Gastroesophageal sphincter (tissue), 4 donors: ENCODE data around the gene LRRC53. TPM values are rescaled to one million over a fixed set of nuclear protein-coding genes. Genes with fewer than 3 reads are reported as not detected.

ENCODE experiments used
- ATAC-seq: fragments of 150-250 bp; one replicate; pipeline ENCODE4 v1.9.1; 2016; ENCODE audit warnings: mild to moderate bottlenecking, moderate library complexity
- H3K27ac ChIP-seq, 4 donors: fragments of 200-600 bp; sonication (generic) in 3 of 4; 1 replicate in 3 of 4; 2 replicates in 1 of 4; pipeline ENCODE4 v1.5.1; 2016 to 2019
- H3K27me3 ChIP-seq: fragments of 200-600 bp; sonication (generic); one replicate; pipeline ENCODE4 v1.5.1; 2019
- H3K36me3 ChIP-seq, 2 donors: fragments of 200-600 bp; sonication (generic); one replicate each; pipeline ENCODE4 v1.5.1; 2019; ENCODE audit warnings: control low read depth in 1 of 2
- H3K4me1 ChIP-seq, 3 donors: fragments of 200-600 bp; sonication (generic); 1 replicate in 2 of 3; 2 replicates in 1 of 3; pipeline ENCODE4 v1.5.1; 2016 to 2019; ENCODE audit warnings: control low read depth in 2 of 3
- H3K4me3 ChIP-seq, 2 donors: fragments of 200-600 bp; sonication (generic); one replicate each; pipeline ENCODE4 v1.5.1; 2019; ENCODE audit warnings: mild to moderate bottlenecking in 1 of 2, moderate library complexity in 1 of 2
- H3K9me3 ChIP-seq, 3 donors: fragments of 200-600 bp; sonication (generic); one replicate each; pipeline ENCODE4 v1.5.1; 2017 to 2019; ENCODE audit warnings: control low read depth in 2 of 3
- EP300 ChIP-seq: sonication (generic); formaldehyde crosslinking; IDR thresholded peaks from one replicate; pipeline ENCODE4 v1.6.1; 2017; ENCODE audit warnings: antibody characterized with exemption, mild to moderate bottlenecking
- POLR2A ChIP-seq, 2 donors: fragments of 450-650 bp; IDR thresholded peaks; one replicate each; pipeline ENCODE4 v1.6.1; 2017; ENCODE audit warnings: antibody characterized with exemption in 2 of 2, mild to moderate bottlenecking in 2 of 2, moderate library complexity in 1 of 2
- POLR2AphosphoS5 ChIP-seq: sonication (generic); formaldehyde crosslinking; IDR thresholded peaks from one replicate; pipeline ENCODE4 v1.6.1; 2017; ENCODE audit warnings: antibody characterized with exemption
- WGBS, 2 donors: methylation state at CpG; one replicate each; pipeline ENCODE4 v1.1.5; 2018; ENCODE audit warnings: low coverage in 1 of 2; 5-methylcytosine and 5-hydroxymethylcytosine counted together
- total RNA-seq, 4 donors: library from RNA; depleted of rRNA; stranded (reverse); fragments of >200 nt; gene quantifications; one replicate each; pipeline ENCODE4 v1.1.0, GENCODE V29; 2016
- TF ChIP-seq, protein P1 (sequence below), 4 experiments: fragments of 200-600 bp in 2 of 4; fragments of 450-650 bp in 2 of 4; sonication (generic) in 1 of 4; IDR thresholded peaks; one replicate each; pipeline ENCODE4 v1.5.1; 2017 to 2019; ENCODE audit warnings: antibody characterized with exemption in 4 of 4, mild to moderate bottlenecking in 2 of 4, moderate library complexity in 2 of 4

LRRC53 gene
- total RNA-seq, 4 donors from 2014 or later: not detected

DNA sequence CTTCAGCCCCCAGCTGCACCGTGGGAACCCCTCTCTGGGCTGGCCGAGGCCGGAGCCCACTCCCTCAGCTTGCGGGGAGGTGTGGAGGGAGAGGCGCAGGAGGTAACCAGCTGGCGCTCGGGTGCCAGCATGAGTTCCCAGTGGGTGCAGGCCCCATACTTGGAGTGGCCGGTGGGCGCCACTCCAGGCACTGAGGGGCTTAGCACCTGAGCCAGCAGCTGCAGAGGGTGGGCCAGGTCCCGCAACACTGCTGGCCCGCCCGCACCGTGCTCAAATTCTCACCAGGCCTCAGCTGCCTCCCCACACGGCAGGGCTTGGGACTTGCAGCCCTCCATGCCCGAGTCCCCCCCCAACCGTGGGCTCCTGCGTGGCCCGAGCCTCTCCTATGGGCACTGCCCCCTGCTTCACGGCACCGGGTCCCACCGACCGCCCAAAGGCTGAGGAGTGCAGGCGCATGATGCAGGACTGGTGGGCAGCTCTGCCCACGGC is 47.2 kb downstream of the LRRC53 start:
- 96% methylated on average over 4 of the region's 24 CpGs; no CpG with 5 or more reads in 1 of the 2 donors for WGBS, 2 donors
- no peaks in the 10 kb centered on the region for H3K9me3 ChIP-seq
- peaks cover 0 to 4% (median 0%) of the 10 kb centered on the region in 3 donors for H3K4me1 ChIP-seq
- no peaks in the 10 kb centered on the region for H3K36me3 ChIP-seq
- no peak overlapping the region for H3K27ac ChIP-seq
- no peak for TF ChIP-seq POLR2A (IDR thresholded peaks at IDR 0.05)
- no peak for TF ChIP-seq EP300
- TF ChIP-seq, protein P1, sequence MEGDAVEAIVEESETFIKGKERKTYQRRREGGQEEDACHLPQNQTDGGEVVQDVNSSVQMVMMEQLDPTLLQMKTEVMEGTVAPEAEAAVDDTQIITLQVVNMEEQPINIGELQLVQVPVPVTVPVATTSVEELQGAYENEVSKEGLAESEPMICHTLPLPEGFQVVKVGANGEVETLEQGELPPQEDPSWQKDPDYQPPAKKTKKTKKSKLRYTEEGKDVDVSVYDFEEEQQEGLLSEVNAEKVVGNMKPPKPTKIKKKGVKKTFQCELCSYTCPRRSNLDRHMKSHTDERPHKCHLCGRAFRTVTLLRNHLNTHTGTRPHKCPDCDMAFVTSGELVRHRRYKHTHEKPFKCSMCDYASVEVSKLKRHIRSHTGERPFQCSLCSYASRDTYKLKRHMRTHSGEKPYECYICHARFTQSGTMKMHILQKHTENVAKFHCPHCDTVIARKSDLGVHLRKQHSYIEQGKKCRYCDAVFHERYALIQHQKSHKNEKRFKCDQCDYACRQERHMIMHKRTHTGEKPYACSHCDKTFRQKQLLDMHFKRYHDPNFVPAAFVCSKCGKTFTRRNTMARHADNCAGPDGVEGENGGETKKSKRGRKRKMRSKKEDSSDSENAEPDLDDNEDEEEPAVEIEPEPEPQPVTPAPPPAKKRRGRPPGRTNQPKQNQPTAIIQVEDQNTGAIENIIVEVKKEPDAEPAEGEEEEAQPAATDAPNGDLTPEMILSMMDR (IDR thresholded peaks at IDR 0.05): no peak
- TF ChIP-seq POLR2AphosphoS5: no peak
- H3K27me3 ChIP-seq: no peaks in the 10 kb centered on the region
- H3K4me3 ChIP-seq: no peak overlapping the region
- no peak for ATAC-seq

DNA sequence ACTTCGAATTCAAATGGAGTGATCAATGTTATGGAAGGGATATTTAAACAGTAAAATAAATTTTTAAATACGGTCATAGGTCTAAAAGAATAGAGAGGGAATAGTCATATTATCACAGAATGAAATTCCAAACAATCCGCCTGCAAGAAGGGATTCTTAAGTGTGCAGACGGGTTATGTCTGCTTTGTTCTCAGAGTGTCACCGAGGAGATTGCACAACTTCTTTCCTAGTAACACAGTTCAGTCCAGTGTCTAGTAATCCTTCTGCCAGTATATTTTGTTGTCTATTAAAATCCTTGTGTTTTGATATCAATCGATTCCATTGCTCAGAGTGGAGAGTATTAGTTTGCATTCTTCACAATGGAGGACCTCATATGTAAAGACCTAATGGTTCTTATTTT is 48.4 kb downstream of the LRRC53 start:
- TF ChIP-seq POLR2AphosphoS5: no peak
- TF ChIP-seq, protein P1 (IDR thresholded peaks at IDR 0.05): no peak
- no peak for TF ChIP-seq EP300
- no peak for TF ChIP-seq POLR2A (IDR thresholded peaks at IDR 0.05)
- H3K27me3 ChIP-seq: no peaks in the 10 kb centered on the region
- H3K4me1 ChIP-seq: no peaks in the 10 kb centered on the region
- ATAC-seq: peak; percentile 68
- peak overlapping the region in 1 of 4 donors; percentile 9 for H3K27ac ChIP-seq
- H3K36me3 ChIP-seq: no peaks in the 10 kb centered on the region
- H3K9me3 ChIP-seq: no peaks in the 10 kb centered on the region
- WGBS, 2 donors: 65 to 73% methylated on average over 6 of the region's 6 CpGs
- no peak overlapping the region for H3K4me3 ChIP-seq

DNA sequence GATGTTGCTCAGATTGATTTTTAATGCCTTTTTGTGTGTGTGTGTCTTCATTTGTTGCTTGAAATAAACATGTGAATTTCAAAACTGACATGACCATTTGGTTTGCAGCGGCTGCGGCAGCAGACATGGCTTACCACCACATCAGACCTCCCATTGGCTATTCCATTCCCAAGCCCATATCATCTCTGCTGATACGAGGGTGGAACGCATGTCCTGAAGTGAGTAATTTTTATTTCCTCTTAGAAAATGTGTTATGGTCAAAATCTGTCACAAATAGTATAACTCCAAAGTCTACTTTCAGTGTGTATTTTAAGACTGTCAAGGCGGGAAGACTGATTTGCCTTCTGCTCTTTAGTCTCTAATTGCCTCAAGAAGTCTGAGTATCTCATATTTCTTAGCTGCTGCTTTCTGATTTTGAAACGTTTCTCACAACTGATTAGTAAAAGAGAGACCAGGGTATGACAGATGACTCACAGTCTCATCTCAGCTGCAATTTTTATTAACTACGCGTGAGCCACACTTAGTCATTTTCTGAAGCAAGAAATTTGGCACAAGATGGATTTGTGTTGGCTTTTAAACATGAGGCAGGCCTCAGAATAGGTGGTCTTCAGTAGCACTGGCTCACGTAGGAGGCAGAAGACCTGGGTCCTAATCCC is 49.0 kb downstream of the LRRC53 start:
- peak overlapping the region in 1 of 4 donors; percentile 9 for H3K27ac ChIP-seq

DNA sequence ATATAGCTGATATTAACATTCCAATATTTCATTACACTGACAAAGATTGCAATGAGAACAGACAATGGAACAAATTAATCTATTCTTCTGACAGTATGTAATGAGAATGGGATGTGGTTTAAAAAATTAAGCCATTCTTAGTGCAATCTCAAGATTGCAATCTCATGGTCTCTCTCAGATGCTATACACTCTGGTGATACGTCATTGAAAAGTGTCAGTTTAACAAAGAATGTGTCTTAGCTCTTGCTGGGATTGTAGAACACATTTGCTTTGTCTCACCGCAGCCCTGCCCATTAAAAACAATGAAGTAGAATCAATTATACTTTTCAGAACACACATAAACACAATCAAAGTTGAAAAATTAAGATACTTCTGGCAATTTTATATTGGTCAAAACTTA is 55.2 kb downstream of the LRRC53 start:
- 78 to 86% methylated on average over 2 of the region's 2 CpGs for WGBS, 2 donors
- no peak for TF ChIP-seq POLR2A (IDR thresholded peaks at IDR 0.05)
- TF ChIP-seq EP300: no peak
- TF ChIP-seq POLR2AphosphoS5: no peak
- TF ChIP-seq, protein P1 (IDR thresholded peaks at IDR 0.05): no peak
- Histone ChIP-seq H3K4me1 (no peaks in the 10 kb centered on the region), H3K9me3 (no peaks in the 10 kb centered on the region), H3K4me3 (no peak overlapping the region), H3K36me3 (no peaks in the 10 kb centered on the region), H3K27ac (no peak overlapping the region), H3K27me3 (no peaks in the 10 kb centered on the region)
- no peak for ATAC-seq

More for the DNA sequence above, 49.0 kb downstream of the LRRC53 start:
- TF ChIP-seq POLR2AphosphoS5 (no peak), POLR2A (IDR thresholded peaks at IDR 0.05) (no peak), EP300 (no peak)
- TF ChIP-seq, protein P1 (IDR thresholded peaks at IDR 0.05): no peak
- H3K4me3 ChIP-seq: no peak overlapping the region
- H3K36me3 ChIP-seq: no peaks in the 10 kb centered on the region
- no peaks in the 10 kb centered on the region for H3K27me3 ChIP-seq
- WGBS, 2 donors: 39 to 64% methylated on average over 7 to 9 of the region's 9 CpGs
- no peaks in the 10 kb centered on the region for H3K9me3 ChIP-seq
- peak; percentile 68 for ATAC-seq
- no peaks in the 10 kb centered on the region for H3K4me1 ChIP-seq

DNA sequence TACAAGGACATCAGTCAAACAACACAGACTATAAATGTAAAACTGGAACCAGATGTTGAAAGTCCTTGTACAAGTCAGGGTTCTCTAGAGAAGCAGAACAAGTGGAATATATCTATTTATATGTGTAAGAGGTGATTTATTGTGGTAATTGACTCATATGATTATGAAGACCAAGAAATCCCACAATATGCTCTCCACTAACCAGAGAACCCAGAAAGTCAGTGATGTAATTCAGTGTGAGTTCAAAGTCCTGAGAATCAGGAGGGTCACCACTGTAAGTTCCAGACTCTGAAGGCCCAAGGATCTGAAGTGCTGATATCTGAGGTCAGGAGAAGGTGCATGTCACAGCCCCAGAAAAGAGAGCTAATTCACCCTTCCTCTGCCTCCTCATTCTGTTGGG is 57.0 kb downstream of the LRRC53 start:
- Histone ChIP-seq H3K4me3 (no peak overlapping the region), H3K27me3 (no peaks in the 10 kb centered on the region), H3K9me3 (peaks cover 0 to 3% (median 0%) of the 10 kb centered on the region in 3 donors), H3K27ac (no peak overlapping the region), H3K36me3 (no peaks in the 10 kb centered on the region), H3K4me1 (no peaks in the 10 kb centered on the region)
- TF ChIP-seq POLR2A (IDR thresholded peaks at IDR 0.05) (no peak), POLR2AphosphoS5 (no peak), EP300 (no peak)
- TF ChIP-seq, protein P1 (IDR thresholded peaks at IDR 0.05): no peak
- ATAC-seq: no peak
